Measurements from ENCODE around the gene CCDC12. TPM values are rescaled to one million over a fixed set of nuclear protein-coding genes. Genes with fewer than 3 reads are reported as not detected.

The CCDC12 gene
- total and polyA plus RNA-seq, 2 of the 13 experiments (the other 11 are each of a cell fraction or from before 2014, with no cell fraction given), result 30.1 to 49.5 TPM

DNA sequence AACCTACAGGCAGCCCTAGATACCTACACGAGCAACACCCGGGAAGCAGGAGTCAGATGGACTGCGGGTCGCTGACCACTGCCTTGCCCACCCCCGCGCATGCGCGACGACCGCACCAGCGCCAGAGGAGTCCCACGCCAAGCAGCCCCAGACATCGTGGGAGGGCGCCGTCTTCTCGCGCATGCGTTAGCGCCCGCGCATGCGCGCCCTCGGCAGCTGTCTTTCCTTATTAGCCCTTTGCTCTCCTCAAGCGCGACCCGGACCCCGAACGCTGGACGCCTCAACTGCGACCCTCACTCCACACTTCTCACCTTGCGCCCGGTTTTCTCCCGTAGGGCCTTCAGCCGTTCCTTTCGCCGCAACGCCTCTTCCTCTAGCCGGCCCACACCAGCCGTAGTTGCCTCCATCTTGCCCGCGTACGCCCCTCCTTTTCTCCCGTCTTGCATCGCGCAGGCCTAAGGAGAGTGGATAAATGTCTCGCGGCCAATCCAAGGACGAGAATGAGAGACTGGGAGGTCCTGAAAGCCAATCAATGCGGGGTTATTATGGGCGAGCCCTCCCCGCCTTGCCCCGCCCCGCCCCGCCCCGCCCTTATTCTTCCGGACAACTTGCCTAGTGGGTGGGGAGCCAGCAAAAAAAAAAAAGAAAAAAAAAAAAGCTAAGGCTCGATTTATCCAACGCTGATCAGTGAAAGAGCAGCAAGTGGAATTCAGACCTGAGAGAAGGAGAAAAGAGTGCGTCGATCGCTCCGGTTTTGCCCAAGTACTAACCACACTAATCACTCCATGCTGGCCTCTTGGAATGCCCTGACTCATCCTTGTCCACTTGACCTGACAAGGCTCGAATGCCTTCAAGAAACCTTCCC is at the start of gene CCDC12 (continued):
- TF ChIP-seq, protein P1, sequence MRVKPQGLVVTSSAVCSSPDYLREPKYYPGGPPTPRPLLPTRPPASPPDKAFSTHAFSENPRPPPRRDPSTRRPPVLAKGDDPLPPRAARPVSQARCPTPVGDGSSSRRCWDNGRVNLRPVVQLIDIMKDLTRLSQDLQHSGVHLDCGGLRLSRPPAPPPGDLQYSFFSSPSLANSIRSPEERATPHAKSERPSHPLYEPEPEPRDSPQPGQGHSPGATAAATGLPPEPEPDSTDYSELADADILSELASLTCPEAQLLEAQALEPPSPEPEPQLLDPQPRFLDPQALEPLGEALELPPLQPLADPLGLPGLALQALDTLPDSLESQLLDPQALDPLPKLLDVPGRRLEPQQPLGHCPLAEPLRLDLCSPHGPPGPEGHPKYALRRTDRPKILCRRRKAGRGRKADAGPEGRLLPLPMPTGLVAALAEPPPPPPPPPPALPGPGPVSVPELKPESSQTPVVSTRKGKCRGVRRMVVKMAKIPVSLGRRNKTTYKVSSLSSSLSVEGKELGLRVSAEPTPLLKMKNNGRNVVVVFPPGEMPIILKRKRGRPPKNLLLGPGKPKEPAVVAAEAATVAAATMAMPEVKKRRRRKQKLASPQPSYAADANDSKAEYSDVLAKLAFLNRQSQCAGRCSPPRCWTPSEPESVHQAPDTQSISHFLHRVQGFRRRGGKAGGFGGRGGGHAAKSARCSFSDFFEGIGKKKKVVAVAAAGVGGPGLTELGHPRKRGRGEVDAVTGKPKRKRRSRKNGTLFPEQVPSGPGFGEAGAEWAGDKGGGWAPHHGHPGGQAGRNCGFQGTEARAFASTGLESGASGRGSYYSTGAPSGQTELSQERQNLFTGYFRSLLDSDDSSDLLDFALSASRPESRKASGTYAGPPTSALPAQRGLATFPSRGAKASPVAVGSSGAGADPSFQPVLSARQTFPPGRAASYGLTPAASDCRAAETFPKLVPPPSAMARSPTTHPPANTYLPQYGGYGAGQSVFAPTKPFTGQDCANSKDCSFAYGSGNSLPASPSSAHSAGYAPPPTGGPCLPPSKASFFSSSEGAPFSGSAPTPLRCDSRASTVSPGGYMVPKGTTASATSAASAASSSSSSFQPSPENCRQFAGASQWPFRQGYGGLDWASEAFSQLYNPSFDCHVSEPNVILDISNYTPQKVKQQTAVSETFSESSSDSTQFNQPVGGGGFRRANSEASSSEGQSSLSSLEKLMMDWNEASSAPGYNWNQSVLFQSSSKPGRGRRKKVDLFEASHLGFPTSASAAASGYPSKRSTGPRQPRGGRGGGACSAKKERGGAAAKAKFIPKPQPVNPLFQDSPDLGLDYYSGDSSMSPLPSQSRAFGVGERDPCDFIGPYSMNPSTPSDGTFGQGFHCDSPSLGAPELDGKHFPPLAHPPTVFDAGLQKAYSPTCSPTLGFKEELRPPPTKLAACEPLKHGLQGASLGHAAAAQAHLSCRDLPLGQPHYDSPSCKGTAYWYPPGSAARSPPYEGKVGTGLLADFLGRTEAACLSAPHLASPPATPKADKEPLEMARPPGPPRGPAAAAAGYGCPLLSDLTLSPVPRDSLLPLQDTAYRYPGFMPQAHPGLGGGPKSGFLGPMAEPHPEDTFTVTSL (CRISPR knock-in tag; IDR thresholded peaks at IDR 0.05; ENCODE audit: borderline replicate concordance), result no peak
- TF ChIP-seq TAF1 (CRISPR knock-in tag; IDR thresholded peaks at IDR 0.05), result peak; percentile 87
- TF ChIP-seq ZMYM3 (CRISPR knock-in tag; IDR thresholded peaks at IDR 0.05), result no peak
- no peak; the same call in 1 of the 2 replicates for TF ChIP-seq TBX3 (IDR thresholded peaks at IDR 0.05; ENCODE audit: borderline replicate concordance)
- TF ChIP-seq ZNF615 (CRISPR knock-in tag; IDR thresholded peaks at IDR 0.05; ENCODE audit: borderline replicate concordance), result no peak
- no peak for TF ChIP-seq IRF2 (CRISPR knock-in tag; IDR thresholded peaks at IDR 0.05)
- no peak for TF ChIP-seq RFXANK (CRISPR knock-in tag; IDR thresholded peaks at IDR 0.05)
- TF ChIP-seq ZNF333 (CRISPR knock-in tag; IDR thresholded peaks at IDR 0.05; ENCODE audit: borderline replicate concordance), result no peak; the same call in 1 of the 2 replicates
- TF ChIP-seq, protein P2, sequence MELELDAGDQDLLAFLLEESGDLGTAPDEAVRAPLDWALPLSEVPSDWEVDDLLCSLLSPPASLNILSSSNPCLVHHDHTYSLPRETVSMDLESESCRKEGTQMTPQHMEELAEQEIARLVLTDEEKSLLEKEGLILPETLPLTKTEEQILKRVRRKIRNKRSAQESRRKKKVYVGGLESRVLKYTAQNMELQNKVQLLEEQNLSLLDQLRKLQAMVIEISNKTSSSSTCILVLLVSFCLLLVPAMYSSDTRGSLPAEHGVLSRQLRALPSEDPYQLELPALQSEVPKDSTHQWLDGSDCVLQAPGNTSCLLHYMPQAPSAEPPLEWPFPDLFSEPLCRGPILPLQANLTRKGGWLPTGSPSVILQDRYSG (CRISPR knock-in tag; IDR thresholded peaks at IDR 0.05), result no peak
- no peak for TF ChIP-seq HOXD1 (CRISPR knock-in tag; IDR thresholded peaks at IDR 0.05)
- no peak for TF ChIP-seq CENPX (CRISPR knock-in tag; IDR thresholded peaks at IDR 0.05)
- TF ChIP-seq ZFP36L1 (CRISPR knock-in tag; IDR thresholded peaks at IDR 0.05), result no peak
- TF ChIP-seq, protein P3, sequence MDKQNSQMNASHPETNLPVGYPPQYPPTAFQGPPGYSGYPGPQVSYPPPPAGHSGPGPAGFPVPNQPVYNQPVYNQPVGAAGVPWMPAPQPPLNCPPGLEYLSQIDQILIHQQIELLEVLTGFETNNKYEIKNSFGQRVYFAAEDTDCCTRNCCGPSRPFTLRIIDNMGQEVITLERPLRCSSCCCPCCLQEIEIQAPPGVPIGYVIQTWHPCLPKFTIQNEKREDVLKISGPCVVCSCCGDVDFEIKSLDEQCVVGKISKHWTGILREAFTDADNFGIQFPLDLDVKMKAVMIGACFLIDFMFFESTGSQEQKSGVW (CRISPR knock-in tag; IDR thresholded peaks at IDR 0.05; ENCODE audit: borderline replicate concordance), result no peak
- no peak for TF ChIP-seq HMGA1 (CRISPR knock-in tag; conservative IDR thresholded peaks at IDR 0.05)
- TF ChIP-seq ZNF780A (CRISPR knock-in tag; IDR thresholded peaks at IDR 0.05), result no peak
- TF ChIP-seq ZNF616 (CRISPR knock-in tag; IDR thresholded peaks at IDR 0.05; ENCODE audit: low read depth), result no peak
- peak; percentile 69 for TF ChIP-seq ZFY (CRISPR knock-in tag; IDR thresholded peaks at IDR 0.05)
- no peak for TF ChIP-seq KLF15 (CRISPR knock-in tag; IDR thresholded peaks at IDR 0.05; ENCODE audit: borderline replicate concordance)
- TF ChIP-seq MED13 (CRISPR knock-in tag; IDR thresholded peaks at IDR 0.05), result no peak
- TF ChIP-seq, protein P4, sequence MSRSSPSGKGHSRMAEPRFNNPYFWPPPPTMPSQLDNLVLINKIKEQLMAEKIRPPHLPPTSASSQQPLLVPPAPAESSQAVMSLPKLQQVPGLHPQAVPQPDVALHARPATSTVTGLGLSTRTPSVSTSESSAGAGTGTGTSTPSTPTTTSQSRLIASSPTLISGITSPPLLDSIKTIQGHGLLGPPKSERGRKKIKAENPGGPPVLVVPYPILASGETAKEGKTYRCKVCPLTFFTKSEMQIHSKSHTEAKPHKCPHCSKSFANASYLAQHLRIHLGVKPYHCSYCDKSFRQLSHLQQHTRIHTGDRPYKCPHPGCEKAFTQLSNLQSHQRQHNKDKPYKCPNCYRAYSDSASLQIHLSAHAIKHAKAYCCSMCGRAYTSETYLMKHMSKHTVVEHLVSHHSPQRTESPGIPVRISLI (CRISPR knock-in tag; IDR thresholded peaks at IDR 0.05; ENCODE audit: borderline replicate concordance), result peak; percentile 98
- no peak for TF ChIP-seq ZNF431 (CRISPR knock-in tag; IDR thresholded peaks at IDR 0.05; ENCODE audit: borderline replicate concordance, low read depth)
- TF ChIP-seq ZNF510 (CRISPR knock-in tag; IDR thresholded peaks at IDR 0.05; ENCODE audit: low read depth), result no peak
